ENCODE results near the gene MAB21L4.

DNA sequence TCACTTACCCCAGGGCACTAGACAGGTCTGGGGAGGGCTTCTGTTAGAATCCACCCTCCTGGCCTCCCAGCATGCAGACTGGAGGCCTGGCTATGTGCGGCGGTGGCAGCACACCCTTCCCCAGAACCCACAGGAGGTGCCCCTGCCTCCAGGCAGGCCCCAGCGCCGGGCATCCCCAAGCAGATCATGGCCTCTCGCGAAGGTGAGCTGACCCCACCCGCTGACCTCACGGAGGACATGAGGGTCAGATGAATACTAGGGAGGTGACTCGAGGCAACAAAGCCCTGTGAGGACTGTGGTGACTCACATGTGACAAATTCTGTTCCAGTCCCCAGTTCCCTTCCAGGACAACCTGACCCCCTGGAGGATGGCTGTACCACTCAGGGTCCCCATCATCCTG is 1.9 kb downstream of the MAB21L4 start:
- TF ChIP-seq CTCF (IDR thresholded peaks at IDR 0.05; ENCODE audit: low read depth, low read length, poor library complexity, severe bottlenecking) (no peak), EZH2phosphoT487 (IDR thresholded peaks at IDR 0.05; ENCODE audit: borderline replicate concordance, low read length) (no peak)

Measured in DOHH2 (cell line).